ENCODE results near the gene ZBTB34. TPM values are rescaled to one million over a fixed set of nuclear protein-coding genes. Genes with fewer than 3 reads are reported as not detected.
A peak's percentile ranks its signal among the peaks of the same experiment; 100 is the strongest.

The ZBTB34 gene
- total RNA-seq, 2 donors from 2014 or later = 5.3 to 7.5 TPM

- no peak for TF ChIP-seq POLR2A (IDR thresholded peaks at IDR 0.05)
- TF ChIP-seq CTCF (IDR thresholded peaks at IDR 0.05) = no peak
- ATAC-seq = no peak
- H3K36me3 ChIP-seq (replicated peaks in 1 of 2; ENCODE audit: insufficient read depth in 1 of 2, low read depth in 2 of 2) = no peaks in the 10 kb centered on the region
- no peaks in the 10 kb centered on the region for H3K9me3 ChIP-seq
- peak overlapping the region in 2 of 4 donors; percentile 11 to 96 for H3K27ac ChIP-seq
- H3K4me3 ChIP-seq = no peak overlapping the region
- no peak for DNase-seq
- no peaks in the 10 kb centered on the region for H3K27me3 ChIP-seq
- 48 to 49% methylated on average over 11 of the region's 11 CpGs for WGBS, 2 donors
- intact Hi-C loops (cut with DNase I) = loop anchor here (10.0 kb wide), 1 partner anchor 53 kb away; the partner anchor contains the start of gene RALGPS1
- H3K4me1 ChIP-seq = peaks cover 41% of the 10 kb centered on the region
These were observed 1.8 kb downstream of the ZBTB34 start for GRCh38 chr9:126862104-126862761.

GRCh38 chr9:126864771-126865170, 4.3 kb downstream of the ZBTB34 start:
- ATAC-seq (no peak), DNase-seq (no peak)
- TF ChIP-seq CTCF (IDR thresholded peaks at IDR 0.05) = no peak
- no peak for TF ChIP-seq POLR2A (IDR thresholded peaks at IDR 0.05)
- 65 to 76% methylated on average over 2 of the region's 2 CpGs for WGBS, 2 donors
- Histone ChIP-seq H3K4me1 (peaks cover 27% of the 10 kb centered on the region), H3K36me3 (replicated peaks in 1 of 2; ENCODE audit: insufficient read depth in 1 of 2, low read depth in 2 of 2) (no peaks in the 10 kb centered on the region), H3K9me3 (no peaks in the 10 kb centered on the region), H3K27me3 (no peaks in the 10 kb centered on the region), H3K4me3 (no peak overlapping the region), H3K27ac (no peak overlapping the region)
- intact Hi-C loops (cut with DNase I) = loop anchor here (10.0 kb wide), 1 partner anchor 50 kb away; the partner anchor contains the start of gene RALGPS1

- no peak for ATAC-seq
- intact Hi-C loops (cut with DNase I) = loop anchor here (10.0 kb wide), 1 partner anchor 45 kb away; the partner anchor contains the start of gene RALGPS1
- no peaks in the 10 kb centered on the region for H3K36me3 ChIP-seq (replicated peaks in 1 of 2; ENCODE audit: insufficient read depth in 1 of 2, low read depth in 2 of 2)
- no peak for TF ChIP-seq CTCF (IDR thresholded peaks at IDR 0.05)
- TF ChIP-seq POLR2A (IDR thresholded peaks at IDR 0.05) = no peak
- H3K4me1 ChIP-seq = no peaks in the 10 kb centered on the region
- no peak overlapping the region for H3K27ac ChIP-seq
- H3K4me3 ChIP-seq = no peak overlapping the region
- WGBS, 2 donors = 84 to 87% methylated on average over 7 of the region's 7 CpGs
- no peak for DNase-seq
- H3K9me3 ChIP-seq = no peaks in the 10 kb centered on the region
- H3K27me3 ChIP-seq = no peaks in the 10 kb centered on the region
These were observed 8.9 kb downstream of the ZBTB34 start for GRCh38 chr9:126869368-126869767.

- intact Hi-C loops (cut with DNase I) = no loop called here
- 80 to 87% methylated on average over 4 of the region's 4 CpGs for WGBS, 2 donors
- TF ChIP-seq POLR2A (IDR thresholded peaks at IDR 0.05) (no peak), CTCF (IDR thresholded peaks at IDR 0.05) (no peak)
These were observed 12.1 kb downstream of the ZBTB34 start for GRCh38 chr9:126872516-126872915.

More at GRCh38 chr9:126872516-126872915, 12.1 kb downstream of the ZBTB34 start:
- no peak overlapping the region for H3K27ac ChIP-seq
- ATAC-seq (no peak), DNase-seq (no peak)
- H3K4me1 ChIP-seq = no peaks in the 10 kb centered on the region
- H3K9me3 ChIP-seq = no peaks in the 10 kb centered on the region
- H3K4me3 ChIP-seq = no peak overlapping the region
- no peaks in the 10 kb centered on the region for H3K36me3 ChIP-seq (replicated peaks in 1 of 2; ENCODE audit: insufficient read depth in 1 of 2, low read depth in 2 of 2)
- no peaks in the 10 kb centered on the region for H3K27me3 ChIP-seq
